SU-DHL-6 (cell line): ENCODE data around the gene GGT5.
"Not testable (repeated sequence)": the region's sequence is repeated elsewhere in the genome, so short reads cannot be mapped to it uniquely, and the experiment has no call there.

Source experiments
- H2AFZ ChIP-seq: fragments of 200-600 bp; sonication (generic); 2 replicates; pipeline ENCODE4 v1.6.1; 2014; ENCODE audit warnings: low read depth, mild to moderate bottlenecking, moderate library complexity, mixed read lengths, antibody characterized with exemption, low read length; ENCODE audit not compliant: severe bottlenecking
- H3F3A ChIP-seq: fragments of 200-600 bp; shearing (Covaris generic); 2 replicates; pipeline ENCODE4 v1.6.0; 2016; ENCODE audit warnings: antibody characterized with exemption, mild to moderate bottlenecking; ENCODE audit not compliant: insufficient read depth
- H3K27ac ChIP-seq: fragments of 200-600 bp; sonication (generic); 2 replicates; pipeline ENCODE4 v1.5.1; 2016; ENCODE audit warnings: low read depth, mild to moderate bottlenecking, low read length, moderate library complexity, mixed read lengths
- H3K27me3 ChIP-seq: fragments of 200-600 bp; sonication (generic), shearing (Covaris generic); 2 replicates; pipeline ENCODE4 v1.6.0; 2014; ENCODE audit warnings: mild to moderate bottlenecking, low read length
- H3K36me3 ChIP-seq: fragments of 200-600 bp; sonication (generic); 2 replicates; pipeline ENCODE4 v1.6.1; 2014; ENCODE audit warnings: mild to moderate bottlenecking, low read length, mixed read lengths
- H3K4me2 ChIP-seq: fragments of 300-600, 200-600 bp; shearing (Covaris generic), sonication (generic); 2 replicates; pipeline ENCODE4 v1.6.0; 2014; ENCODE audit warnings: low read length, low read depth, mild to moderate bottlenecking; ENCODE audit not compliant: poor library complexity, severe bottlenecking
- H3K4me3 ChIP-seq: fragments of 200-600 bp; sonication (generic); 2 replicates; pipeline ENCODE4 v1.5.1; 2014; ENCODE audit warnings: antibody characterized with exemption, low read length, mild to moderate bottlenecking, mixed read lengths; ENCODE audit not compliant: insufficient read depth, poor library complexity, severe bottlenecking
- H3K79me2 ChIP-seq: fragments of 200-600 bp; sonication (generic); 2 replicates; pipeline ENCODE4 v1.6.1; 2014; ENCODE audit warnings: mild to moderate bottlenecking, low read length, moderate library complexity; ENCODE audit not compliant: insufficient read depth
- H3K9ac ChIP-seq: fragments of 200-600 bp; sonication (generic); 2 replicates; pipeline ENCODE4 v1.7.0; 2014; ENCODE audit warnings: mild to moderate bottlenecking, low read length
- H3K9me2 ChIP-seq: fragments of 200-600 bp; sonication (generic); replicated peaks from 2 replicates; pipeline ENCODE4 v1.6.1; 2014; ENCODE audit warnings: low read length; ENCODE audit not compliant: insufficient read depth
- H3K9me3 ChIP-seq: fragments of 200-600 bp; sonication (generic); 2 replicates; pipeline ENCODE4 v1.6.1; 2014; ENCODE audit warnings: low read length, mixed read lengths; ENCODE audit not compliant: insufficient read depth
- H4K20me1 ChIP-seq: fragments of 200-600 bp; sonication (generic); 2 replicates; pipeline ENCODE4 v1.6.1; 2014; ENCODE audit warnings: low read depth, mild to moderate bottlenecking, antibody characterized with exemption, low read length, moderate library complexity, mixed read lengths
- EZH2phosphoT487 ChIP-seq: fragments of 200-600 bp; sonication (generic), shearing (Covaris generic); conservative IDR thresholded peaks from 2 replicates; pipeline ENCODE4 v1.6.1; 2018; ENCODE audit warnings: mild to moderate bottlenecking, antibody characterized with exemption, low read length, moderate library complexity, mixed read lengths
- TF ChIP-seq, protein P1 (sequence below): fragments of 200-600 bp; sonication (generic); IDR thresholded peaks from one replicate; pipeline ENCODE4 v1.5.1; 2017; ENCODE audit warnings: antibody characterized with exemption, mild to moderate bottlenecking, low read length, moderate library complexity; ENCODE audit not compliant: insufficient read depth, poor library complexity, severe bottlenecking

Gene GGT5

DNA sequence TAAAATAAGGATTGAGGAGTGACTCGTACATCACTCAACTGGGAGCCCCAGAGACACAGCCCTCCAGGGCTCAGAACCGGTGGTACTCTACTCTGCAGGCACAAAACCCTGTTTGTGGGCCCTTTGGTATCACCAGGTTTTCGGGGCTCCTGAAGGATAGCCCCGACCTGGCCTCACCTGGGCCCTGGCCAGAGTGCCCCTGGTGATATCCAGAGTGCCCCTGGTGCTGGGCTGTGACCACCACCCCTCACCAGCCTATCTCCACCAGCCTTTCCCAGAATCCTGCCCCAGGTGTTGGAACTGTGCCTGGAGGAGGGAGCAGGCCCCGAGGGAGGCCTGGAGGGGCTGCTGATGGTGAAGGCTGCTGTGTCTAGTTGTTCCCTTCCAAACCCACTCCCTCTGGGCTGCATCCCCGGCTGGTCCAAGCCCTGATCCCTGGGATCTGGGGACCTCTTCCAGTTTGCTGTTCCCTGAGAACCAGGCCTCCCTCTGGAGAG is 2.2 kb upstream of the GGT5 start:
- Histone ChIP-seq H3K9me3 (no peaks in the 10 kb centered on the region), H3K9me2 (no peaks in the 10 kb centered on the region), H3F3A (no peaks in the 10 kb centered on the region), H3K36me3 (no peaks in the 10 kb centered on the region), H3K27ac (no peak overlapping the region), H2AFZ (no peak overlapping the region), H3K9ac (no peak overlapping the region), H3K4me2 (no peak overlapping the region), H3K27me3 (no peaks in the 10 kb centered on the region), H4K20me1 (no peaks in the 10 kb centered on the region), H3K4me3 (no peak overlapping the region), H3K79me2 (no peaks in the 10 kb centered on the region)
- TF ChIP-seq EZH2phosphoT487: no peak
- TF ChIP-seq, protein P1, sequence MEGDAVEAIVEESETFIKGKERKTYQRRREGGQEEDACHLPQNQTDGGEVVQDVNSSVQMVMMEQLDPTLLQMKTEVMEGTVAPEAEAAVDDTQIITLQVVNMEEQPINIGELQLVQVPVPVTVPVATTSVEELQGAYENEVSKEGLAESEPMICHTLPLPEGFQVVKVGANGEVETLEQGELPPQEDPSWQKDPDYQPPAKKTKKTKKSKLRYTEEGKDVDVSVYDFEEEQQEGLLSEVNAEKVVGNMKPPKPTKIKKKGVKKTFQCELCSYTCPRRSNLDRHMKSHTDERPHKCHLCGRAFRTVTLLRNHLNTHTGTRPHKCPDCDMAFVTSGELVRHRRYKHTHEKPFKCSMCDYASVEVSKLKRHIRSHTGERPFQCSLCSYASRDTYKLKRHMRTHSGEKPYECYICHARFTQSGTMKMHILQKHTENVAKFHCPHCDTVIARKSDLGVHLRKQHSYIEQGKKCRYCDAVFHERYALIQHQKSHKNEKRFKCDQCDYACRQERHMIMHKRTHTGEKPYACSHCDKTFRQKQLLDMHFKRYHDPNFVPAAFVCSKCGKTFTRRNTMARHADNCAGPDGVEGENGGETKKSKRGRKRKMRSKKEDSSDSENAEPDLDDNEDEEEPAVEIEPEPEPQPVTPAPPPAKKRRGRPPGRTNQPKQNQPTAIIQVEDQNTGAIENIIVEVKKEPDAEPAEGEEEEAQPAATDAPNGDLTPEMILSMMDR: no peak

DNA sequence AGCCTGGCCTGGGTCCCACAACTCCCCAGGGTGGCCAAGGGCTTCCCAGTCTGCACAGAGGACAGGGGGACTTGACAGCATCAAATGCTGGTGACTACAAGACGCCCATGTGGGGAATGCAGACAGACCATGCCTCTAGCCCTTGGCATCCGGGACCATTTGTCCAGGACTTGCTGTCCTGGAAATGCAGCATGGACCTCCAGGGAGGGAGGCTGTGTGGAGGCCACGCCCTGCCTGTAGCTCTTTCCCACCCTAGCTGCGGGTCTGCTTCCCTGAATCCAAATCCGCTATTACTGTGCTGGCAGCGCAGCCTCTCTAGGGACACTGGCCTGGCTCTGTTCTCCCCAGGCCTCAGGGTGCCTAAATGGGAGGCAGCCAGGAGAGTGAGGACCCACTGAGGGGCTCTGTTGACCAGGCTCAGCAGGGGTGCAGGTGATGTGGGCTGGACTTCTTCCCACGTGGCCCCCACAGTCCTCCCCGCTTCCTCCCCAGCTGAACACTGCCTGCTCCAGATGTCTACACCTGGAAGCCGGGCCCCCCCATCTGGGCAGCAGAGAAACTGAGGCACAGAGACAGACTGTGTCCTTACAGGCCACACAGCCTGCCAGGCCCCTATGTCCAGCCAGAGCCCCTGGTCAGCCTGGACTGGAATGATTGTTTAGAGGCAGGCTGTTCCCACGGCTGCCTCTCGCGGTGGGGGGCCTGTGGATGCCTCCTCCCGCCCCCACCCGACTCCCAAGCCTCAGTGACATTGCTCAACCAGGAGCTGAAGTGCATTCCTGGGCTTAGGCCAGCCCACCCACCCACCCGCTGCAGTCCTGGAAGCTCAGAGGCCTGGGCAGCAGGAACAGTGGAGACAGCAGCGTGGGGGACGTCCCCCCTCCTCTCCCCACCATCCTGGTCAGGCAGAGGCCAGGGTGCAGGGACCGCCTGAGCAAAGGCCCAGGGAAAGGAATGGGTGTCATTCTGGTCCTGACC is 991 bp upstream of the GGT5 start:
- not testable (repeated sequence) for H2AFZ ChIP-seq, H3K9me2 ChIP-seq, H4K20me1 ChIP-seq, H3K36me3 ChIP-seq, H3K4me3 ChIP-seq, H3K4me2 ChIP-seq, H3K79me2 ChIP-seq, H3K27me3 ChIP-seq, H3K9me3 ChIP-seq, H3F3A ChIP-seq, H3K27ac ChIP-seq, H3K9ac ChIP-seq

GRCh38 chr22:24244144-24244787 is 616 bp downstream of the GGT5 start:
- Histone ChIP-seq H2AFZ (no peak overlapping the region), H4K20me1 (no peaks in the 10 kb centered on the region), H3F3A (no peaks in the 10 kb centered on the region), H3K9ac (no peak overlapping the region), H3K36me3 (no peaks in the 10 kb centered on the region), H3K27ac (no peak overlapping the region), H3K9me3 (no peaks in the 10 kb centered on the region), H3K4me2 (no peak overlapping the region), H3K4me3 (no peak overlapping the region), H3K9me2 (no peaks in the 10 kb centered on the region), H3K79me2 (no peaks in the 10 kb centered on the region), H3K27me3 (no peaks in the 10 kb centered on the region)
- TF ChIP-seq EZH2phosphoT487: no peak
- TF ChIP-seq, protein P1: no peak

- H4K20me1 ChIP-seq, H3K36me3 ChIP-seq, H2AFZ ChIP-seq, H3K9me2 ChIP-seq, H3K4me2 ChIP-seq, H3K4me3 ChIP-seq, H3K27ac ChIP-seq, H3K27me3 ChIP-seq, H3K9me3 ChIP-seq, H3F3A ChIP-seq, H3K9ac ChIP-seq, H3K79me2 ChIP-seq: not testable (repeated sequence)
These were observed 1.5 kb downstream of the GGT5 start for GRCh38 chr22:24243417-24243816.

DNA sequence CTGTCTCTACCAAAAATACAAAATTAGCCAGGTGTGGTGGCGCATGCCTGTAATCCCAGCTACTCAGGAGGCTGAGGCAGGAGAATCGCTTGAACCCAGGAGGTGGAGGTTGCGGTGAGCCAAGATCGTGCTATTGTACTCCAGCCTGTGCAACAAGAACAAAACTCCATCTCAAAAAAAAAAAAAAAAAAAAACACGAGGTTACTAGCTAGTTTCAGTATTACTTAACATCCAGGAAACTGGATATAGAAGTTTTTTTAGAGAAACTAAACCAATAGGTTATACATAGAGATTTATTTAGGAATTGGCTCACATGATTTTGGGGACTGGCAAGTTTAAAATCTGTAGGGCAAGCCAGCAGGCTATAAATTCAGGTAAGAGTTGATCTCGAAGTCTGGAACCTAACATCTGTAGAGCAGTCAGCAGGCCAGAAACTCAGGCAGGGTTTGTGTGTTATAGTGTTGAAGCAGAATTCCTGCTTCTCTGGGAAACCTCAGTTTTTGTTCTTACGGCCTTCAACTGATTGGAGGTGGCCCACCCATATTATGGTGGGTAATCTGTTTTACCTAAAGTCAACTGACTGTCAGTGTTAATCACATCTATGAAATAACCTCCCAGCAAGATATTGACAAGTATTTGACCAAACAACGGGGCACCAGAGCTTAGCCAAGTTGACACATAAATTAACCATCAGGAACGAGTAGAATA is 3.7 kb downstream of the GGT5 start:
- H3K4me3 ChIP-seq, H3K9me3 ChIP-seq, H3K36me3 ChIP-seq, H3K27me3 ChIP-seq, H2AFZ ChIP-seq, H3K9me2 ChIP-seq, H3K4me2 ChIP-seq, H3F3A ChIP-seq, H3K27ac ChIP-seq, H4K20me1 ChIP-seq, H3K79me2 ChIP-seq, H3K9ac ChIP-seq: not testable (repeated sequence)
